Neutrophil (primary cell): ENCODE data around the gene AZU1.

Source experiments
- H3K27ac ChIP-seq: fragments of 200-600 bp; sonication (generic); 2 replicates; pipeline ENCODE4 v1.5.1; 2016; ENCODE audit warnings: mild to moderate bottlenecking, moderate library complexity
- H3K27me3 ChIP-seq: fragments of 200-600 bp; sonication (generic); 2 replicates; pipeline ENCODE4 v1.6.0; 2016; ENCODE audit warnings: mild to moderate bottlenecking
- H3K36me3 ChIP-seq: fragments of 200-600 bp; sonication (generic); 2 replicates; pipeline ENCODE4 v1.5.1; 2017
- H3K4me1 ChIP-seq, 2 experiments: fragments of 200-600 bp in 1 of 2; sonication (generic) in 1 of 2; 1 replicate in 1 of 2; 2 replicates in 1 of 2; pipeline versions ENCODE4 v1.5.1 to v1.6.1; 2013 to 2016; ENCODE audit warnings: low read depth in 1 of 2, low read length in 1 of 2, mild to moderate bottlenecking in 1 of 2, moderate library complexity in 1 of 2; ENCODE audit not compliant: control insufficient read depth in 1 of 2, insufficient read depth in 1 of 2
- H3K4me3 ChIP-seq, 2 experiments: fragments of 200-600 bp in 1 of 2; sonication (generic) in 1 of 2; 1 replicate in 1 of 2; 2 replicates in 1 of 2; pipeline ENCODE4 v1.5.1; 2013 to 2016; ENCODE audit warnings: low read depth in 1 of 2, low read length in 1 of 2, mild to moderate bottlenecking in 1 of 2, moderate library complexity in 1 of 2
- H3K9me3 ChIP-seq: fragments of 200-600 bp; sonication (generic); 2 replicates; pipeline ENCODE4 v1.5.1; 2016
- CTCF ChIP-seq: fragments of 200-600 bp; sonication (generic); IDR thresholded peaks from 2 replicates; pipeline ENCODE4 v1.5.1; 2016; ENCODE audit warnings: antibody characterized with exemption

AZU1 gene

GRCh38 chr19:802498-803098, 25.0 kb upstream of the AZU1 start:
- no peaks in the 10 kb centered on the region for H3K27me3 ChIP-seq
- peaks cover 53% of the 10 kb centered on the region for H3K36me3 ChIP-seq
- H3K27ac ChIP-seq, result no peak overlapping the region
- peaks cover 35 to 36% of the 10 kb centered on the region in 2 experiments for H3K4me1 ChIP-seq
- no peak overlapping the region for H3K4me3 ChIP-seq
- H3K9me3 ChIP-seq, result no peaks in the 10 kb centered on the region
- TF ChIP-seq CTCF, result no peak

- H3K36me3 ChIP-seq, result peaks cover 58% of the 10 kb centered on the region
- peaks cover 34 to 35% of the 10 kb centered on the region in 2 experiments for H3K4me1 ChIP-seq
- H3K27ac ChIP-seq, result no peak overlapping the region
- H3K27me3 ChIP-seq, result no peaks in the 10 kb centered on the region
- no peak for TF ChIP-seq CTCF
- no peaks in the 10 kb centered on the region for H3K9me3 ChIP-seq
- no peak overlapping the region for H3K4me3 ChIP-seq
These were observed 24.5 kb upstream of the AZU1 start for GRCh38 chr19:803099-803561.

GRCh38 chr19:803686-804418, 23.8 kb upstream of the AZU1 start:
- H3K4me1 ChIP-seq, result peaks cover 26 to 28% of the 10 kb centered on the region in 2 experiments

GRCh38 chr19:804419-805165, 23.0 kb upstream of the AZU1 start:
- no peak for TF ChIP-seq CTCF
- Histone ChIP-seq H3K4me3 (no peak overlapping the region), H3K36me3 (peaks cover 73% of the 10 kb centered on the region), H3K27ac (no peak overlapping the region), H3K9me3 (no peaks in the 10 kb centered on the region), H3K27me3 (no peaks in the 10 kb centered on the region), H3K4me1 (peaks cover 19 to 20% of the 10 kb centered on the region in 2 experiments)

More at GRCh38 chr19:803686-804418, 23.8 kb upstream of the AZU1 start:
- H3K9me3 ChIP-seq, result no peaks in the 10 kb centered on the region
- TF ChIP-seq CTCF, result no peak
- H3K4me3 ChIP-seq, result no peak overlapping the region
- no peak overlapping the region for H3K27ac ChIP-seq
- peaks cover 66% of the 10 kb centered on the region for H3K36me3 ChIP-seq
- H3K27me3 ChIP-seq, result no peaks in the 10 kb centered on the region

GRCh38 chr19:805166-805551, 22.5 kb upstream of the AZU1 start:
- Histone ChIP-seq H3K27ac (no peak overlapping the region), H3K4me1 (peaks cover 13 to 14% of the 10 kb centered on the region in 2 experiments), H3K36me3 (peaks cover 79% of the 10 kb centered on the region), H3K9me3 (no peaks in the 10 kb centered on the region), H3K27me3 (no peaks in the 10 kb centered on the region), H3K4me3 (no peak overlapping the region)
- no peak for TF ChIP-seq CTCF
